ENCODE results near the gene UBE2H. TPM values are rescaled to one million over a fixed set of nuclear protein-coding genes. Genes with fewer than 3 reads are reported as not detected.
"Not testable (repeated sequence)": the region's sequence is repeated elsewhere in the genome, so short reads cannot be mapped to it uniquely, and the experiment has no call there.

UBE2H gene
- total RNA-seq, 1 donor = 59.5 TPM

DNA sequence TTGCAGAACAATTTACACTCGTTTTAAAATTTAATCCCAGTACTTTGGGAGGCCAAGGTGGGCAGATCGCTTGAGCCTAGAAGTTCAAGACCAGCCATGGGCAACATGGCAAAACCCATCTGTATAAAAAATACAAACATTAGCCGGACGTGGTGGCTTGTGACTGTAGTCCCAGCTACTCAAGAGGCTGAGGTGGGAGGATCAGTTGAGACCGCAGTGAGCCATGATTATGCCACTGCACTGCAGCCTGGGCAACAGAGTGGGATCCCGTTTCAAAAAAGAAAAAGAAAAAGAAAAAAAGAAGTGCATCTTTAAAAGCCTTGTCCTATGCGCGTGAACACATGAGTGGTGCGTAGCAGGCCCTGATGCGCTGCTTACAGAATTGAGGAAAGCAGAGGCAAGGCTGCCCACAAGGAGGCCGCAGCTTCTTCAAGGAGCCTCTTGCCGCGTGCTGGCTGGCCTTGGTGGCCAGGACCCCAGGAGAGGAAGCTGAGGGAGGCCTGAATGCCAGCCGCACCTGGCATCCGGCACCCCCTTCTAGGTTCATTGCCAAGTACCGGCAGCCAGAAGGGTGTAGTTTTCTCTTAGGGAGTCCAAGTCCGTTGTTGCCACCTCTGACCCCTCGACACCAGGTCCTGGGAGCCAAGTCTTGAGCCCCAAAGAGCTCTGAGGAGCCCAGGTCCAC is 124.5 kb downstream of the UBE2H start:
- H3K4me3 ChIP-seq (ENCODE audit: low read depth, low read length) = no peak overlapping the region
- no peak for DNase-seq (ENCODE audit: low read depth)
- TF ChIP-seq, protein P1, sequence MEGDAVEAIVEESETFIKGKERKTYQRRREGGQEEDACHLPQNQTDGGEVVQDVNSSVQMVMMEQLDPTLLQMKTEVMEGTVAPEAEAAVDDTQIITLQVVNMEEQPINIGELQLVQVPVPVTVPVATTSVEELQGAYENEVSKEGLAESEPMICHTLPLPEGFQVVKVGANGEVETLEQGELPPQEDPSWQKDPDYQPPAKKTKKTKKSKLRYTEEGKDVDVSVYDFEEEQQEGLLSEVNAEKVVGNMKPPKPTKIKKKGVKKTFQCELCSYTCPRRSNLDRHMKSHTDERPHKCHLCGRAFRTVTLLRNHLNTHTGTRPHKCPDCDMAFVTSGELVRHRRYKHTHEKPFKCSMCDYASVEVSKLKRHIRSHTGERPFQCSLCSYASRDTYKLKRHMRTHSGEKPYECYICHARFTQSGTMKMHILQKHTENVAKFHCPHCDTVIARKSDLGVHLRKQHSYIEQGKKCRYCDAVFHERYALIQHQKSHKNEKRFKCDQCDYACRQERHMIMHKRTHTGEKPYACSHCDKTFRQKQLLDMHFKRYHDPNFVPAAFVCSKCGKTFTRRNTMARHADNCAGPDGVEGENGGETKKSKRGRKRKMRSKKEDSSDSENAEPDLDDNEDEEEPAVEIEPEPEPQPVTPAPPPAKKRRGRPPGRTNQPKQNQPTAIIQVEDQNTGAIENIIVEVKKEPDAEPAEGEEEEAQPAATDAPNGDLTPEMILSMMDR (IDR thresholded peaks at IDR 0.05; ENCODE audit: insufficient read depth, low read length) = no peak

DNA sequence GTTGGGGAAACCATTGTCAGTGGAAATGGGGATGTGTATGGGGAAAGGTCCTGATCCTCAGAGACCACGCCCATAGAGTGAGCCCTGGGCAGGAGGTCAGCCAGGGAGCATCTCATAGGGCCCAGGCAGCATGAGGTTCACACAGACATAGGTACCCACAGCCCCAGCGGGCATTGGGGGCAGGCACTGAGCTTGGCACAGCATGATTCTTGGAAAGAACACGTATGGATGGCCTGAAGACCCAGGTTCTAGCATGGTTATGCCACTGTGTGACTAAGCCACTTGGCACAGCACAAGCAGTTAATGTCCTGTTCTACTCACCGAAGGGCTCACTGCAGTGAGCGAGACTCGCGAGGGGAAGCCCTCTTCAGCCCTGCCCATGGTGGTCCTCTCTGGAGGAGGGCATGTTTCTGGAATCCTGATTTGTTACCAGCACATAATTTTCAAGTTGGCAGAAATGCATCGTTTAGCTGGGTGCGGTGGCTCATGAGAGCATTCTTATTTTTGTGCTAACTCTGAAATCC is 125.2 kb downstream of the UBE2H start:
- TF ChIP-seq, protein P1 (IDR thresholded peaks at IDR 0.05; ENCODE audit: insufficient read depth, low read length) = no peak
- DNase-seq (ENCODE audit: low read depth) = no peak
- H3K4me3 ChIP-seq (ENCODE audit: low read depth, low read length) = no peak overlapping the region

DNA sequence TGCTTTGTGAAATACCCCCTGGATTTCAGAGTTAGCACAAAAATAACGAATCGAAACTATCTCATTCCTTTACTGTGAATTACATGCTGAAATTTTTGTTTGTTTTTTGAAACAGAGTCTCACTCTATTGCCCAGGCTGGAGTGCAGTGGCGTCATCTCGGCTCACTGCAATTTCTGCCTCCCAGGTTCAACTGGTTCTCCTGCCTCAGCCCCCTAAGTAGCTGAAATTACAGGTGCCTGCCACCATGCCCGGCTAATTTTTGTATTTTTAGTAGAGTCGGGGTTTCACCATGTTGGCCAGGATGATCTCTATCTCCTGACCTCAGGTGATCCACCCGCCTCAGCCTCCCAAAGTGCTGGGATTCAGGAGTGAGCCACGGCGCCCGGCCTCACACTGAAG is 125.9 kb downstream of the UBE2H start:
- not testable (repeated sequence) for H3K4me3 ChIP-seq (ENCODE audit: low read depth, low read length); DNase-seq (ENCODE audit: low read depth)

DNA sequence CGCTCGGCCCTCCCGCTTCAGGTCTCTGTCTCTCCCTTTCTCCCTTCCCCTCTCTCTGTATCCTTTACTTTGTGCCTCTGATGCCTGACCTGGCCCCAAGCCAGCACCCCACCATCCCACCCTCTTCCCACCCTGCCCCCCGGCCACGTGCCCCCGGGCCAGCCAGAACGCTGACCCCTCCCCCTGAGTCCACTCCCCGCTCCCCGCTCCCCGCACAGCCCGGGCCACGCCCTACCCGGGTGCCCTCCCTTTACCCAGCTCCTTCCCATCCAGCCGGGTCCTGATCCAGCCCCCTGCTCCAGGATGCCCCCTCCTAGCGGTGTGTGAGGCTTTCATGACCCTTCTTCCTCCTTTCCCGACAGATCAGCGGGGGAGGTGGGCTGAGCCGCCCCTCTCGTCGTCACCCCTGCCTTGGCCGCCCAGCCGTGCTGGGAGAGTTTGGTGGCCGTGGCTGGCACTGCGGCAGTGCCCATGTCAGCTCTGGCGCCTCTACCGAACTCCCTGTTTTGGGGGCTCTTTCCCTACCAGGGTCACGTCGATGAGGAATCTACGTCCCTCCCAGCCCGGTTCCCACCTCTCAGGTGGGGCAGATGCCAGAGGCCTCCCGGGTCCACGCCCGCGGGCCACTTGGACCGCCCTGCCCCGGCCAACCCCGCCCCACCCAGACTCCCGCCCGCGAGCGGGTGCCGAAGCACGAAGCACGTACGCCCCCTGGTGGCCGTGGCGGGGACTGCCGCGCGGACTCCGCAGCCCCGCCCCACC is 127.4 kb downstream of the UBE2H start:
- peak overlapping the region; percentile 74 for H3K4me3 ChIP-seq (ENCODE audit: low read depth, low read length)
- TF ChIP-seq, protein P1 (IDR thresholded peaks at IDR 0.05; ENCODE audit: insufficient read depth, low read length) = peak; percentile 63
- DNase-seq (ENCODE audit: low read depth) = peak; percentile 57

DNA sequence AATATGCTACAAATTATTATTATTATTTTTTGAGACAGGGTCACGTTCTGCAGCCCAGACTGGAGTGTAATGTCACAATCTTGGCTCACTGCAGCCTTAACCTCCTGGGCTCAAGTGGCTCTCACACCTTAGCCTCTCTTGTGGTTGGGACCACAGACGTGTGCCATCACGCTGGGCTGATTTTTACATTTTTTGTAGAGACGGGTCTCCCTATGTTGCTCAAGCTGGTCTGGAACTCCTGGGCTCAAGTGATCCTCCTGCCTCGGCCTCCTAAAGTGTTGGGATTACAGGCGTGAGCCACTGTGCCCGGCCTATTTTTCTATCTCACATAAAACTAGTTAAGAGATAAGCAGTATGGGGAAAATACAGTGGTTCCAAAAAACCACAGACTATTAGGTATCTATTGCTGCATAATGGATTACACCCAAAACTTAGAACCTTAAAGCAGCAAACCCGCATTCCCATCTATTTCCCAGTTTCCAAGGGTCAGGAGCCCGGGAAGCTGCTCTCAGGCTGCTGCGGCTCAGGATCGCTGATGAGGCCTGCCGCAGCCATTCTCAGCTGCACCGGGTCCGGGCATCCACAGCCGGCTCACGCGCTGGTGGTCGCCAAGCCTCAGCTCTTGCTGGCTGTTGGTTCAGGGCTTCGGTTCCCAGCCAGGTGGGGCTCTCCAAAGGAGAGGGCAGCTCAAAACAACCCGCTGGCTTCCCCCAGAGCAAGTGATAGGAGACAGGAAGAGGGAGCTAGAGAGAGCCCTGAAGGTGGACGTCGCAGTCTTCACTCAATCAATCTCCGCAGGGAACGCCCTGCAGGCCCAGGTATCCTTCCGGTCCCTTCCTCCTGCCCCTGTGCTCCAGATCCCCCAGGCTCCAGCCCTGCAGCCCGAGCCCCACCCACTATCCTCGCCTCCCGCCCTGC is 128.2 kb downstream of the UBE2H start:
- peak overlapping the region; percentile 74 for H3K4me3 ChIP-seq (ENCODE audit: low read depth, low read length)
- TF ChIP-seq, protein P1 (IDR thresholded peaks at IDR 0.05; ENCODE audit: insufficient read depth, low read length) = no peak
- DNase-seq (ENCODE audit: low read depth) = no peak

DNA sequence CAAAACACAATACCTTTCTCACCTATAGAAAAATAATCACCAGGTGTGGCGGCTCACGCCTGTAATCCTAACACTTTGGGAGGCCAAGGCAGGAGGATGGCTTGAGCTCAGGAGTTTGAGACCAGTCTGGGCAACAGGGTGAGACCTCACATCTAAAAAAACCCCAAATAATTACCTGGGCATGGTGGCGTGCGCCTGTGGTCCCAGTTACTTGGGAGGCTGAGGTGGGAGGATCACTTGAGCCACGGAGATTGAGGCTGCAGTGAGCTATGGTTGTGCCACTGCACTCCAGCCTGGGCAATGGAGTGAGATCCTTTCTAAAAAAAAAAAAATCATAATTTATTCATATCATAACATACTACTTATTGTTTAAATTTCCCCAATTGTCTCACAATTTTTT is 129.6 kb downstream of the UBE2H start:
- H3K4me3 ChIP-seq (ENCODE audit: low read depth, low read length); DNase-seq (ENCODE audit: low read depth): not testable (repeated sequence)

DNA sequence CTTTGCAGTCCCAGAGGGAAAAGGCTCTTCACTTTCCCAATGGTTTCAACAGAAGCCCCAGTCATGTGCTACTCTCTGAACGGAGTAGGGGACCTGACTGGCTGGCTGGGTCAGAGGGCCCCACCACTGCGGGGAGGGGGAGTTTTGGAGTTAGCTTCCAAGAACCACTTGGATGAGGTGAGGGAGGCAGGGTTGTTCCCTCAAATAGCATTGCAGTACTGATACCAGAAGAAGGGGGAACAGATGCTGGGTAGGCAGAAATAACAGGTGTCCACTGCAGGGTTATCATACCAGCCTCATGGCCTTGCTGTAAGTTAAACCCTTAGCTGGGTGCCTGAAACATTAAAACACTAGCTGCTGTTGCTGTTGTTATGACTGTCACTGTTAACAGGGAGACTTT is 131.3 kb downstream of the UBE2H start:
- TF ChIP-seq, protein P1 (IDR thresholded peaks at IDR 0.05; ENCODE audit: insufficient read depth, low read length) = no peak
- DNase-seq (ENCODE audit: low read depth) = no peak
- no peak overlapping the region for H3K4me3 ChIP-seq (ENCODE audit: low read depth, low read length)

All from fibroblast of the aortic adventitia (primary cell).